Right atrium auricular region (tissue), 2 donors: ENCODE data around the gene RALGAPA1. TPM values are rescaled to one million over a fixed set of nuclear protein-coding genes. Genes with fewer than 3 reads are reported as not detected.
"Not testable (repeated sequence)": the region's sequence is repeated elsewhere in the genome, so short reads cannot be mapped to it uniquely, and the experiment has no call there.

Source experiments
- DNase-seq: peaks from one replicate; pipeline ENCODE4 v3.0.0-alpha.2; 2019; ENCODE audit warnings: low spot score
- H3K27ac ChIP-seq, 2 donors: fragments of 200-600 bp; sonication (generic); 1 replicate in 1 of 2; 2 replicates in 1 of 2; pipeline ENCODE4 v1.5.1; 2016 to 2019
- H3K27me3 ChIP-seq, 2 donors: fragments of 200-600 bp; sonication (generic); one replicate each; pipeline versions ENCODE4 v1.5.1 to v1.6.0; 2017 to 2019
- H3K36me3 ChIP-seq: fragments of 200-600 bp; sonication (generic); one replicate; pipeline ENCODE4 v1.5.1; 2016
- H3K4me1 ChIP-seq, 2 donors: fragments of 200-600 bp; sonication (generic); one replicate each; pipeline versions ENCODE4 v1.5.1 to v1.6.0; 2017 to 2019
- H3K4me3 ChIP-seq, 2 donors: fragments of 200-600 bp; sonication (generic); 1 replicate in 1 of 2; 2 replicates in 1 of 2; pipeline ENCODE4 v1.5.1; 2017 to 2019; ENCODE audit warnings: mild to moderate bottlenecking in 1 of 2, moderate library complexity in 1 of 2
- H3K9me3 ChIP-seq, 2 donors: fragments of 200-600 bp; sonication (generic); one replicate each; pipeline ENCODE4 v1.5.1; 2019
- CTCF ChIP-seq, 2 donors: fragments of 200-600 bp; sonication (generic); IDR thresholded peaks; one replicate each; pipeline ENCODE4 v1.5.1; 2019; ENCODE audit warnings: antibody characterized with exemption in 2 of 2
- total RNA-seq, 2 donors: library from RNA; depleted of rRNA; stranded (reverse); fragments of >200 nt; gene quantifications; one replicate each; pipeline ENCODE4 v1.1.0, GENCODE V29; 2016

The RALGAPA1 gene
- total RNA-seq, 2 donors from 2014 or later = 26.9 to 29.6 TPM

- Histone ChIP-seq H3K27me3 (no peaks in the 10 kb centered on the region), H3K27ac (no peak overlapping the region), H3K4me1 (no peaks in the 10 kb centered on the region), H3K9me3 (peaks cover 0 to 5% of the 10 kb centered on the region in 2 donors), H3K4me3 (no peak overlapping the region), H3K36me3 (peaks cover 16% of the 10 kb centered on the region)
- no peak for DNase-seq
- TF ChIP-seq CTCF (IDR thresholded peaks at IDR 0.05) = no peak
Measured at GRCh38 chr14:35851823-35852222, 42.7 kb upstream of the RALGAPA1 start.

- no peaks in the 10 kb centered on the region for H3K27me3 ChIP-seq
- H3K27ac ChIP-seq = no peak overlapping the region
- TF ChIP-seq CTCF (IDR thresholded peaks at IDR 0.05) = no peak
- H3K9me3 ChIP-seq = peaks cover 0 to 5% of the 10 kb centered on the region in 2 donors
- peaks cover 25% of the 10 kb centered on the region for H3K36me3 ChIP-seq
- H3K4me1 ChIP-seq = no peaks in the 10 kb centered on the region
- no peak overlapping the region for H3K4me3 ChIP-seq
- DNase-seq = no peak
Measured at GRCh38 chr14:35849122-35849521, 40.0 kb upstream of the RALGAPA1 start.

GRCh38 chr14:35847636-35848035 is 38.5 kb upstream of the RALGAPA1 start:
- no peaks in the 10 kb centered on the region for H3K27me3 ChIP-seq
- H3K4me1 ChIP-seq = no peaks in the 10 kb centered on the region
- H3K27ac ChIP-seq = no peak overlapping the region
- DNase-seq = no peak
- no peak overlapping the region for H3K4me3 ChIP-seq
- H3K9me3 ChIP-seq = peaks cover 0 to 7% of the 10 kb centered on the region in 2 donors
- peaks cover 40% of the 10 kb centered on the region for H3K36me3 ChIP-seq
- TF ChIP-seq CTCF (IDR thresholded peaks at IDR 0.05) = no peak

- Histone ChIP-seq H3K36me3 (peaks cover 32% of the 10 kb centered on the region), H3K27me3 (no peaks in the 10 kb centered on the region), H3K4me3 (no peak overlapping the region), H3K4me1 (no peaks in the 10 kb centered on the region), H3K9me3 (peaks cover 0 to 14% of the 10 kb centered on the region in 2 donors), H3K27ac (no peak overlapping the region)
- no peak for DNase-seq
- TF ChIP-seq CTCF (IDR thresholded peaks at IDR 0.05) = no peak
Measured at GRCh38 chr14:35844494-35844893, 35.4 kb upstream of the RALGAPA1 start.

- not testable (repeated sequence) for H3K27me3 ChIP-seq, DNase-seq, H3K4me3 ChIP-seq, H3K4me1 ChIP-seq, H3K27ac ChIP-seq
- H3K9me3 ChIP-seq = peaks cover 0 to 17% of the 10 kb centered on the region in 2 donors
- H3K36me3 ChIP-seq = peaks cover 42% of the 10 kb centered on the region
Measured at GRCh38 chr14:35842245-35842644, 33.1 kb upstream of the RALGAPA1 start.

GRCh38 chr14:35841704-35842103 is 32.6 kb upstream of the RALGAPA1 start:
- Histone ChIP-seq H3K9me3 (peaks cover 0 to 17% of the 10 kb centered on the region in 2 donors), H3K36me3 (peaks cover 45% of the 10 kb centered on the region)
- H3K4me1 ChIP-seq, DNase-seq, H3K27ac ChIP-seq, H3K4me3 ChIP-seq, H3K27me3 ChIP-seq: not testable (repeated sequence)

GRCh38 chr14:35835208-35835982 is 26.3 kb upstream of the RALGAPA1 start:
- peaks cover 18% of the 10 kb centered on the region for H3K36me3 ChIP-seq
- no peak for TF ChIP-seq CTCF (IDR thresholded peaks at IDR 0.05)

More at GRCh38 chr14:35835208-35835982, 26.3 kb upstream of the RALGAPA1 start:
- Histone ChIP-seq H3K27ac (no peak overlapping the region), H3K4me1 (peaks cover 0 to 6% of the 10 kb centered on the region in 2 donors), H3K9me3 (peaks cover 0 to 3% of the 10 kb centered on the region in 2 donors), H3K4me3 (no peak overlapping the region), H3K27me3 (no peaks in the 10 kb centered on the region)
- DNase-seq = no peak
